Panc1 (cell line): Measurements from ENCODE around the gene EYA2. TPM values are rescaled to one million over a fixed set of nuclear protein-coding genes. Genes with fewer than 3 reads are reported as not detected.

Source experiments
- ATAC-seq: fragments of 200-7000 bp; cut with Tn5 transposase; 2 replicates; pipeline ENCODE4 v1.9.1; 2020; ENCODE audit warnings: mild to moderate bottlenecking, moderate library complexity
- BruUV-seq: library from RNA; stranded (reverse); fragments of 400-500 nt; replicated peaks from 2 replicates; lab custom pipeline; 2021; lab: Mats Ljungman, UMichigan
- CTCF ChIA-PET: fragments of 300-600 bp; sonication (Branson Sonifier 250); formaldehyde crosslinking; loops from one replicate; lab custom pipeline; 2022; ENCODE audit warnings: antibody characterized with exemption; lab: Charles Lee
- POLR2A ChIA-PET: fragments of 300-600 bp; sonication (Branson Sonifier 250); formaldehyde crosslinking; loops from one replicate; lab custom pipeline; 2022; ENCODE audit warnings: antibody characterized with exemption; lab: Charles Lee
- DNase-seq: peaks from one replicate; pipeline ENCODE4 v3.0.0-alpha.2; 2010; ENCODE audit warnings: low read depth, low spot score
- H3K27ac ChIP-seq: 2 replicates; pipeline ENCODE4 v1.5.1; 2011; ENCODE audit warnings: mild to moderate bottlenecking, low read length, inconsistent platforms
- H3K27me3 ChIP-seq: fragments of 200-500 bp; sonication (Bioruptor generic); 2 replicates; pipeline ENCODE4 v1.6.0; 2014; ENCODE audit warnings: low read length, inconsistent platforms; ENCODE audit not compliant: control insufficient read depth, insufficient read depth
- H3K36me3 ChIP-seq: fragments of 200-500 bp; sonication (Bioruptor generic); 2 replicates; pipeline ENCODE4 v1.5.1; 2014; ENCODE audit warnings: inconsistent platforms, mild to moderate bottlenecking, low read length, moderate library complexity; ENCODE audit not compliant: control insufficient read depth, insufficient read depth
- H3K4me1 ChIP-seq: 2 replicates; pipeline ENCODE4 v1.5.1; 2011; ENCODE audit warnings: inconsistent platforms, mild to moderate bottlenecking, low read length, moderate library complexity; ENCODE audit not compliant: control insufficient read depth, insufficient read depth
- H3K4me3 ChIP-seq, 2 experiments: 2 replicates each; pipeline ENCODE4 v1.5.1; 2011 to 2012; ENCODE audit warnings: low read depth in 2 of 2, low read length in 2 of 2, mild to moderate bottlenecking in 2 of 2, inconsistent platforms in 1 of 2, moderate library complexity in 1 of 2
- H3K9me3 ChIP-seq: fragments of 200-500 bp; sonication (Bioruptor generic); 2 replicates; pipeline ENCODE4 v1.5.1; 2014; ENCODE audit warnings: low read depth, mild to moderate bottlenecking, inconsistent platforms, low read length, moderate library complexity; ENCODE audit not compliant: control insufficient read depth, insufficient read depth
- CTCF ChIP-seq: fragments of 450-650 bp; IDR thresholded peaks from 2 replicates; pipeline ENCODE4 v1.5.1; 2017; ENCODE audit warnings: mild to moderate bottlenecking
- POLR2AphosphoS5 ChIP-seq: IDR thresholded peaks from 2 replicates; pipeline ENCODE4 v1.6.1; 2012; ENCODE audit warnings: mild to moderate bottlenecking, low read depth, low read length, moderate library complexity
- REST ChIP-seq, 2 experiments: IDR thresholded peaks; 2 replicates each; pipeline ENCODE4 v1.6.1; 2011 to 2012; ENCODE audit warnings: low read depth in 2 of 2, control low read depth in 1 of 2, low read length in 1 of 2, mild to moderate bottlenecking in 1 of 2, moderate library complexity in 1 of 2; ENCODE audit not compliant: insufficient read depth in 1 of 2
- SIN3A ChIP-seq: IDR thresholded peaks from 2 replicates; pipeline ENCODE4 v1.6.1; 2012; ENCODE audit warnings: low read depth, mild to moderate bottlenecking, low read length, moderate library complexity, borderline replicate concordance; ENCODE audit not compliant: insufficient read depth
- TCF7L2 ChIP-seq: IDR thresholded peaks from 2 replicates; pipeline ENCODE4 v1.6.1; 2011; ENCODE audit warnings: mild to moderate bottlenecking, low read depth, low read length, inconsistent platforms
- in situ Hi-C: cut with HindIII; loops from 2 replicates; pipeline ENCODE4 v1.10.0; 2016; ENCODE audit warnings: low sequenced_read_pairs, low pct_unique_long_range_greater_than_20kb
- intact Hi-C: fragments of 100-400 bp; cut with micrococcal nuclease; formaldehyde crosslinking; loops from one replicate; pipeline ENCODE4 v1.10.0; 2022; ENCODE audit not compliant: unreplicated experiment
- total RNA-seq: library from RNA; stranded (reverse); gene quantifications from one replicate; pipeline ENCODE4 v1.2.1, GENCODE V29; 2021; ENCODE audit not compliant: unreplicated experiment

The EYA2 gene
- total RNA-seq, 1 experiment from 2014 or later, result 1.9 TPM

DNA sequence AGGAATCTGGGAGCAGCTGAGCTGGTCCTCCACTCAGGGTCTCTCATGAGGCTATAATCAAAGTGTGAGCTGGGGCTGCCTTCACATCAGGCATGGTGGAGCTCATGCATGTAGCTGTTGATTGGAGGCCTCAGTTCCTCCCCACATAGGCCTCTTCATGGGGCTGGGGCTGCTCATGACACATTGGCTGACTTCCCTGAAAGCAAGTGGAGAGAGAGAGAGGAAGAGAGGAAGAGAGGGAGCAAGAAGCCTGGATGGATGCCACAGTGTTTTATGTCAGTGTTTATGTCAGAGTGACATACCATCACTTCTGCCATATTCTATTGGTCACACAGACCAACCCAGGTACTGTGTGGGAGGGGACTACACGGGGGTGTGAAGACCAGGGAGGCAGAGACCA is 43.8 kb downstream of the EYA2 start:
- in situ Hi-C loops, result no loop called here
- ATAC-seq (no peak), DNase-seq (no peak)
- ChIA-PET POLR2A (no interaction called here), CTCF (no interaction called here)
- intact Hi-C loops, result no loop called here
- Histone ChIP-seq H3K4me3 (no peak overlapping the region), H3K4me1 (no peaks in the 10 kb centered on the region), H3K27me3 (no peaks in the 10 kb centered on the region), H3K27ac (no peak overlapping the region), H3K36me3 (no peaks in the 10 kb centered on the region), H3K9me3 (no peaks in the 10 kb centered on the region)
- no peak for TF ChIP-seq REST (IDR thresholded peaks at IDR 0.05; ENCODE audit: insufficient read depth in 1 of 2, low read depth in 2 of 2, low read length in 1 of 2)
- TF ChIP-seq POLR2AphosphoS5, result no peak
- TF ChIP-seq TCF7L2, result no peak
- TF ChIP-seq SIN3A, result no peak
- no peak for TF ChIP-seq CTCF
- no TSS peak for BruUV-seq

GRCh38 chr20:46939031-46939965 is 44.7 kb downstream of the EYA2 start:
- H3K27me3 ChIP-seq, result no peaks in the 10 kb centered on the region
- ATAC-seq (peak; percentile 71; the same call in 1 of the 2 replicates), DNase-seq (no peak)
- H3K9me3 ChIP-seq, result no peaks in the 10 kb centered on the region
- no peaks in the 10 kb centered on the region for H3K36me3 ChIP-seq
- no peak overlapping the region for H3K27ac ChIP-seq
- no peaks in the 10 kb centered on the region for H3K4me1 ChIP-seq
- TF ChIP-seq REST (IDR thresholded peaks at IDR 0.05; ENCODE audit: insufficient read depth in 1 of 2, low read depth in 2 of 2, low read length in 1 of 2) (no peak), SIN3A (no peak), POLR2AphosphoS5 (no peak), TCF7L2 (no peak), CTCF (no peak)
- H3K4me3 ChIP-seq, result no peak overlapping the region
- POLR2A ChIA-PET, result no interaction called here
- in situ Hi-C loops, result no loop called here
- intact Hi-C loops, result no loop called here
- BruUV-seq, result no TSS peak
- CTCF ChIA-PET, result interaction anchor here (0.6 kb wide), 1 partner anchor 444 kb away, joined by 5 read pairs; no protein-coding TSS in a partner anchor
